PC-9 (cell line): ENCODE results near the gene VILL.

Experiments
- CTCF ChIP-seq: fragments of 200-600 bp; sonication (generic); conservative IDR thresholded peaks from 2 replicates; pipeline ENCODE4 v1.6.1; 2017; ENCODE audit warnings: mixed run types, antibody characterized with exemption, mild to moderate bottlenecking, moderate library complexity
- EZH2 ChIP-seq: fragments of 200-600 bp; sonication (generic); IDR thresholded peaks from 2 replicates; pipeline ENCODE4 v1.8.0; 2017; ENCODE audit warnings: antibody characterized with exemption, low read depth

GRCh38 chr3:37982331-37982730 is 8.3 kb upstream of the VILL start:
- TF ChIP-seq CTCF = no peak
- no peak for TF ChIP-seq EZH2
